Body of pancreas (tissue), 4 donors: ENCODE measurements around the gene PREX1.

Source experiments
- POLR2A ChIP-seq, 3 donors: fragments of 450-650 bp; IDR thresholded peaks; one replicate each; pipeline ENCODE4 v1.6.1; 2016; ENCODE audit warnings: antibody characterized with exemption in 3 of 3, mild to moderate bottlenecking in 2 of 3
- TF ChIP-seq, protein P1 (sequence below), 7 experiments: fragments of 450-650 bp in 4 of 7; fragments of 200-600 bp in 3 of 7; sonication (generic) in 3 of 7; IDR thresholded peaks; one replicate each; pipeline ENCODE4 v1.5.1; 2016 to 2019; ENCODE audit warnings: antibody characterized with exemption in 7 of 7

DNA sequence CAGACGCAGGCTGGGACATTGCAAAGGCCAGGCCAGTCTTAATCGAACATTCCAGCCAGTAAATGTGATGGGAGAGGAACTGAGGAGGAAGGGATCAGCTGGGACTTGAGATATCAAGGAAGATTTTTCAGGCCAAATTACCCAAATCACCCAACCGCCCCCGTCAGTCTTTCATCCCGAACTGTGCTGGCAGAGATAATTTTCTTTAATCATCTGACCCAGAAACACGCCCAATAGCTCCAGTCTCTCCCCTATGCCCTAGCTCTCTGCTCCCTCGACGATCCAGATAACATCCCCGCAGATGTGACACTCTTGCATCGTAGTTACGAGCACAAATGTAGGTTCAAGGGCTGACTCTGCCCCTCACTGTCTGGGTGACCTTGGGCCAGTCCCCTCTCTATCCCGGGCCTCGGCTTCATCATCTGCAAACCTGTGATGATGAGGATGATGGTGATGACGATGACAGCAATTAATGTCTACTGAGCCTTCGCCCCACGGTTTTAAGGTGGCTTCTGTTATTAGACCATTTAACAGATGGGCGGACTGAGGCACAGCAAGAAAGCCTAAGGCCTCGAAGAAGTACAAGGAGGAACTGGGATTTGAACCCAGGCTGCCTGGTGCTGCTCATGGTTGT, 118.6 kb downstream of the PREX1 start:
- TF ChIP-seq, protein P1, sequence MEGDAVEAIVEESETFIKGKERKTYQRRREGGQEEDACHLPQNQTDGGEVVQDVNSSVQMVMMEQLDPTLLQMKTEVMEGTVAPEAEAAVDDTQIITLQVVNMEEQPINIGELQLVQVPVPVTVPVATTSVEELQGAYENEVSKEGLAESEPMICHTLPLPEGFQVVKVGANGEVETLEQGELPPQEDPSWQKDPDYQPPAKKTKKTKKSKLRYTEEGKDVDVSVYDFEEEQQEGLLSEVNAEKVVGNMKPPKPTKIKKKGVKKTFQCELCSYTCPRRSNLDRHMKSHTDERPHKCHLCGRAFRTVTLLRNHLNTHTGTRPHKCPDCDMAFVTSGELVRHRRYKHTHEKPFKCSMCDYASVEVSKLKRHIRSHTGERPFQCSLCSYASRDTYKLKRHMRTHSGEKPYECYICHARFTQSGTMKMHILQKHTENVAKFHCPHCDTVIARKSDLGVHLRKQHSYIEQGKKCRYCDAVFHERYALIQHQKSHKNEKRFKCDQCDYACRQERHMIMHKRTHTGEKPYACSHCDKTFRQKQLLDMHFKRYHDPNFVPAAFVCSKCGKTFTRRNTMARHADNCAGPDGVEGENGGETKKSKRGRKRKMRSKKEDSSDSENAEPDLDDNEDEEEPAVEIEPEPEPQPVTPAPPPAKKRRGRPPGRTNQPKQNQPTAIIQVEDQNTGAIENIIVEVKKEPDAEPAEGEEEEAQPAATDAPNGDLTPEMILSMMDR (IDR thresholded peaks at IDR 0.05): no peak
- no peak for TF ChIP-seq POLR2A (IDR thresholded peaks at IDR 0.05)
